Heart left ventricle (tissue), 13 donors: ENCODE measurements around the gene FAM168B.

ENCODE experiments used
- CTCF ChIP-seq, 12 donors: fragments of 200-600 bp; sonication (generic) in 4 of 12; IDR thresholded peaks; one replicate each; pipeline versions ENCODE4 v1.5.0 to v1.8.0; 2018 to 2022; ENCODE audit warnings: antibody characterized with exemption in 12 of 12, mild to moderate bottlenecking in 5 of 12
- POLR2A ChIP-seq, 2 donors: fragments of 450-650 bp; IDR thresholded peaks; one replicate each; pipeline ENCODE4 v1.6.1; 2017; ENCODE audit warnings: antibody characterized with exemption in 2 of 2, mild to moderate bottlenecking in 2 of 2, moderate library complexity in 2 of 2
- donor health status: ischemic (EF 13 %, LVEDD 7.1; RV severe dilation, severe dysfunction).
- donor health status: DM: no; HTN: yes; CAD: no.
- donor health status: DM: no; HTN: no; CAD: no.
- donor health status: ischemic (EF 25% LVEDD 6.9; RV normal size, moderate dysfunction).
- donor health status: ischemic (EF 25% LVEDD 5.7; RV mildly dilated, moderate dysfunction).
- donor health status: ischemic (EF 35%, LVEDD 5.7; RV mildly dilated, moderate dysfunction).
- donor health status: nonischemic (EF 11% LVEDD 7.7; RV severe dilation, severe dysfunction).
- donor health status: DM: yes; HTN: yes; CAD: no.
- donor health status: PGD.
- donor health status: ischemic (EF 29% LVEDD 5.4; RV normal size, mild dysfunction).
- donor health status: nonischemic (EF 23%, LVEDD 6.1; RV moderate dilation, normal function).

GRCh38 chr2:131041402-131042147, 51.7 kb downstream of the FAM168B start:
- TF ChIP-seq CTCF (IDR thresholded peaks at IDR 0.05) (no peak), POLR2A (IDR thresholded peaks at IDR 0.05) (no peak)
